ENCODE results near the gene DIAPH3. TPM values are rescaled to one million over a fixed set of nuclear protein-coding genes. Genes with fewer than 3 reads are reported as not detected.

The DIAPH3 gene
- polyA plus RNA-seq, 3 donors, result 0.04 to 0.09 TPM; not detected in 1

GRCh38 chr13:59672445-59672844 is 491.3 kb downstream of the DIAPH3 start:
- intact Hi-C loops (cut with micrococcal nuclease), result loop anchor here in 1 of 2 donors (10.0 kb wide), 1 partner anchor 278 kb away; no protein-coding TSS in a partner anchor
- no CpG with 5 or more reads among the region's 4 CpGs for WGBS (ENCODE audit: insufficient coverage)
- H2AFZ ChIP-seq (ENCODE audit: insufficient read depth, low read depth, low read length, poor library complexity, severe bottlenecking), result no peak overlapping the region
- H4K20me1 ChIP-seq (ENCODE audit: insufficient read depth, low read length), result no peaks in the 10 kb centered on the region
- peaks cover 0 to 3% (median 0%) of the 10 kb centered on the region in 7 donors for H3K9me3 Mint-ChIP-seq
- H3K27me3 Mint-ChIP-seq (ENCODE audit: low read depth in 3 of 3), result peaks cover 0 to 5% (median 0%) of the 10 kb centered on the region in 3 donors
- no peak overlapping the region for H3K27ac Mint-ChIP-seq
- DNase-seq, result no peak
- no peaks in the 10 kb centered on the region for H3K9me3 ChIP-seq (replicated peaks in 1 of 2; ENCODE audit: control insufficient read depth in 1 of 2, insufficient read depth in 1 of 2, low read length in 2 of 2)
- no peak overlapping the region for H3K4me3 ChIP-seq (replicated peaks in 1 of 3; ENCODE audit: low read depth in 2 of 3, low read length in 3 of 3)
- no peak overlapping the region for H3K9ac ChIP-seq (ENCODE audit: insufficient read depth, low read length, poor library complexity, severe bottlenecking)
- no peak overlapping the region for H3K27ac ChIP-seq (ENCODE audit: low read depth in 1 of 2, low read length in 2 of 2)
- H3K4me3 Mint-ChIP-seq, result peak overlapping the region in 1 of 2 donors; percentile 70
- peaks cover 0 to 8% of the 10 kb centered on the region in 2 donors for H3K4me1 ChIP-seq (ENCODE audit: control insufficient read depth in 1 of 2, insufficient read depth in 2 of 2, low read length in 2 of 2)
- peaks cover 16% of the 10 kb centered on the region for H3K4me1 Mint-ChIP-seq
- H3K4me2 ChIP-seq (replicated peaks; ENCODE audit: extremely low read depth, low read length, poor library complexity, severe bottlenecking), result peak overlapping the region; percentile 28
- H3K79me2 ChIP-seq (ENCODE audit: insufficient read depth, low read length), result no peaks in the 10 kb centered on the region
- H3K36me3 ChIP-seq (replicated peaks in 1 of 2; ENCODE audit: control insufficient read depth in 1 of 2, insufficient read depth in 2 of 2, low read length in 2 of 2), result no peaks in the 10 kb centered on the region
- H3K36me3 Mint-ChIP-seq, result no peaks in the 10 kb centered on the region
- TF ChIP-seq, protein P1, sequence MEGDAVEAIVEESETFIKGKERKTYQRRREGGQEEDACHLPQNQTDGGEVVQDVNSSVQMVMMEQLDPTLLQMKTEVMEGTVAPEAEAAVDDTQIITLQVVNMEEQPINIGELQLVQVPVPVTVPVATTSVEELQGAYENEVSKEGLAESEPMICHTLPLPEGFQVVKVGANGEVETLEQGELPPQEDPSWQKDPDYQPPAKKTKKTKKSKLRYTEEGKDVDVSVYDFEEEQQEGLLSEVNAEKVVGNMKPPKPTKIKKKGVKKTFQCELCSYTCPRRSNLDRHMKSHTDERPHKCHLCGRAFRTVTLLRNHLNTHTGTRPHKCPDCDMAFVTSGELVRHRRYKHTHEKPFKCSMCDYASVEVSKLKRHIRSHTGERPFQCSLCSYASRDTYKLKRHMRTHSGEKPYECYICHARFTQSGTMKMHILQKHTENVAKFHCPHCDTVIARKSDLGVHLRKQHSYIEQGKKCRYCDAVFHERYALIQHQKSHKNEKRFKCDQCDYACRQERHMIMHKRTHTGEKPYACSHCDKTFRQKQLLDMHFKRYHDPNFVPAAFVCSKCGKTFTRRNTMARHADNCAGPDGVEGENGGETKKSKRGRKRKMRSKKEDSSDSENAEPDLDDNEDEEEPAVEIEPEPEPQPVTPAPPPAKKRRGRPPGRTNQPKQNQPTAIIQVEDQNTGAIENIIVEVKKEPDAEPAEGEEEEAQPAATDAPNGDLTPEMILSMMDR (IDR thresholded peaks at IDR 0.05), result no peak
- peaks cover 2% of the 10 kb centered on the region in 2 donors for H3K27me3 ChIP-seq (ENCODE audit: control insufficient read depth in 2 of 2, insufficient read depth in 2 of 2, low read length in 2 of 2)

GRCh38 chr13:59671881-59672280 is 491.8 kb downstream of the DIAPH3 start:
- H4K20me1 ChIP-seq (ENCODE audit: insufficient read depth, low read length), result no peaks in the 10 kb centered on the region
- H3K4me3 ChIP-seq (replicated peaks in 1 of 3; ENCODE audit: low read depth in 2 of 3, low read length in 3 of 3), result no peak overlapping the region
- peaks cover 0 to 5% (median 0%) of the 10 kb centered on the region in 3 donors for H3K27me3 Mint-ChIP-seq (ENCODE audit: low read depth in 3 of 3)
- H3K36me3 ChIP-seq (replicated peaks in 1 of 2; ENCODE audit: control insufficient read depth in 1 of 2, insufficient read depth in 2 of 2, low read length in 2 of 2), result no peaks in the 10 kb centered on the region
- no peak overlapping the region for H3K9ac ChIP-seq (ENCODE audit: insufficient read depth, low read length, poor library complexity, severe bottlenecking)
- H3K27ac ChIP-seq (ENCODE audit: low read depth in 1 of 2, low read length in 2 of 2), result no peak overlapping the region
- H3K36me3 Mint-ChIP-seq, result no peaks in the 10 kb centered on the region
- peaks cover 2% of the 10 kb centered on the region in 2 donors for H3K27me3 ChIP-seq (ENCODE audit: control insufficient read depth in 2 of 2, insufficient read depth in 2 of 2, low read length in 2 of 2)
- no peak overlapping the region for H3K27ac Mint-ChIP-seq
- peaks cover 0 to 8% of the 10 kb centered on the region in 2 donors for H3K4me1 ChIP-seq (ENCODE audit: control insufficient read depth in 1 of 2, insufficient read depth in 2 of 2, low read length in 2 of 2)
- no peak for DNase-seq
- no peak overlapping the region for H3K4me2 ChIP-seq (replicated peaks; ENCODE audit: extremely low read depth, low read length, poor library complexity, severe bottlenecking)
- intact Hi-C loops (cut with micrococcal nuclease), result loop anchor here in 1 of 2 donors (10.0 kb wide), 1 partner anchor 277 kb away; no protein-coding TSS in a partner anchor
- peaks cover 0 to 3% (median 0%) of the 10 kb centered on the region in 7 donors for H3K9me3 Mint-ChIP-seq
- H3K4me1 Mint-ChIP-seq, result peaks cover 18% of the 10 kb centered on the region
- no peaks in the 10 kb centered on the region for H3K9me3 ChIP-seq (replicated peaks in 1 of 2; ENCODE audit: control insufficient read depth in 1 of 2, insufficient read depth in 1 of 2, low read length in 2 of 2)
- no peak overlapping the region for H3K4me3 Mint-ChIP-seq
- no peak overlapping the region for H2AFZ ChIP-seq (ENCODE audit: insufficient read depth, low read depth, low read length, poor library complexity, severe bottlenecking)
- TF ChIP-seq, protein P1 (IDR thresholded peaks at IDR 0.05), result no peak
- no CpG with 5 or more reads among the region's 2 CpGs for WGBS (ENCODE audit: insufficient coverage)
- no peaks in the 10 kb centered on the region for H3K79me2 ChIP-seq (ENCODE audit: insufficient read depth, low read length)

Measured in CD14-positive monocyte (primary cell).